Fibroblast of mammary gland (primary cell): ENCODE measurements around the gene TMEM175.

ENCODE experiments used
- DNase-seq: peaks from one replicate; pipeline ENCODE4 v3.0.0-alpha.2; 2010; ENCODE audit warnings: low read depth
- H3K4me3 ChIP-seq: 2 replicates; pipeline ENCODE4 v1.5.1; 2011; ENCODE audit warnings: low read depth, mild to moderate bottlenecking, low read length, moderate library complexity; ENCODE audit not compliant: control insufficient read depth
- TF ChIP-seq, protein P1 (sequence below): conservative IDR thresholded peaks from 2 replicates; pipeline ENCODE4 v1.5.1; 2011; ENCODE audit warnings: low read depth, low read length, inconsistent platforms; ENCODE audit not compliant: control insufficient read depth, insufficient read depth

TMEM175 gene

DNA sequence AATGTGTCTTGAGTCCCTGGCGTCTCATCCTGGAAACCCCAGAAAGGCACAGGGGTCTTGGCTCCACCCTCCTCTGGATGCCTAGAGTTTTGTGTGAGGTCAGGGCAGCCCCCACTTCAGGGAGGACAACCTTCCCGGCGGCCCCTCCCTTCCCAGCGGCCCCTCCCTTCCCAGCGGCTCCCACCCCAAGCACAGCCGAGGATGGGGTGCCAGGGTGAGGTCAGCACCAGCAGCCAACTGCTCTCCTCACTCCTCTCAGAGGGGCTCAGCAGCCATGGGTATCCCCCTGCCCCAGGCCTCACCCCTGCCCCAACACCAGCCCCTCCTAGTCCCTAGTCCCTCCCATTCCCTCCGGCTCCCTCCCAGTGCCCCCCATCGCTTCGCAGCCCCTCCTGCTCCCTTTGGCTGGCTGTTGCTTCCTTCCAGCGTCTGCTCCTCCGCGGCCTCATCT is 23.7 kb downstream of the TMEM175 start:
- H3K4me3 ChIP-seq, result no peak overlapping the region
- TF ChIP-seq, protein P1, sequence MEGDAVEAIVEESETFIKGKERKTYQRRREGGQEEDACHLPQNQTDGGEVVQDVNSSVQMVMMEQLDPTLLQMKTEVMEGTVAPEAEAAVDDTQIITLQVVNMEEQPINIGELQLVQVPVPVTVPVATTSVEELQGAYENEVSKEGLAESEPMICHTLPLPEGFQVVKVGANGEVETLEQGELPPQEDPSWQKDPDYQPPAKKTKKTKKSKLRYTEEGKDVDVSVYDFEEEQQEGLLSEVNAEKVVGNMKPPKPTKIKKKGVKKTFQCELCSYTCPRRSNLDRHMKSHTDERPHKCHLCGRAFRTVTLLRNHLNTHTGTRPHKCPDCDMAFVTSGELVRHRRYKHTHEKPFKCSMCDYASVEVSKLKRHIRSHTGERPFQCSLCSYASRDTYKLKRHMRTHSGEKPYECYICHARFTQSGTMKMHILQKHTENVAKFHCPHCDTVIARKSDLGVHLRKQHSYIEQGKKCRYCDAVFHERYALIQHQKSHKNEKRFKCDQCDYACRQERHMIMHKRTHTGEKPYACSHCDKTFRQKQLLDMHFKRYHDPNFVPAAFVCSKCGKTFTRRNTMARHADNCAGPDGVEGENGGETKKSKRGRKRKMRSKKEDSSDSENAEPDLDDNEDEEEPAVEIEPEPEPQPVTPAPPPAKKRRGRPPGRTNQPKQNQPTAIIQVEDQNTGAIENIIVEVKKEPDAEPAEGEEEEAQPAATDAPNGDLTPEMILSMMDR, result no peak
- DNase-seq, result no peak

DNA sequence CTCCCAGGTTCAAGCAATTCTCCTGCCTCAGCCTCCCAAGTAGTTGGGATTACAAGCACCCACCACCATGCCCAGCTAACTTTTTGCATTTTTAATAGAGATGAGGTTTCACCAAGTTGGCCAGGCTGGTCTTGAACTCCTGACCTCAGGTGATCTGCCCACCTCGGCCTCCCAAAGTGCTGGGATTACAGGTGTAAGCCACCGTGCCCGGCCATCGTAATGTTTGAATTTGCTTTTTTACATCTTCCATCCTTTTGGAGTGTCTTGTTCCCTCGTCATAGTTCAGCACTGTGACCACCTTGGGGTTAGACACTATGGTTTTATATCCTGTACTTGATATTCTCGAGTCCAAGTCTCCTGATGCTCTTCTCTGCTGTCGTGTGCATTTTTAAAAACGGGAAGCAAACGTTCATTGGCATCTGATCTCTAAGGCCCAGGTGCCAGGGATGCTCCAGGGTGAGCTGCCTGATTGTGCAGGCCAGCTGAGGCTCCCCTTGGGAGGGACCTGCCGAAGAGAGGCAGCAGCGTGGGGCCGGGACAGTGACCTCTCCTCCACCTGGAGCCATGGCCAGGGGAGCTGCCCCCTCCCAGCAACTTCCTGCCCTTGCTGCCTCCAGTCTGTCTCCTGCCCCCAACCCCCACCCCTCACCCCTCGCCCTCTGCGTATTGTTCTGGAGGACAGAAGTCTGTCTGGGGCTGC is 24.4 kb downstream of the TMEM175 start:
- TF ChIP-seq, protein P1, result no peak
- no peak for DNase-seq
- no peak overlapping the region for H3K4me3 ChIP-seq

DNA sequence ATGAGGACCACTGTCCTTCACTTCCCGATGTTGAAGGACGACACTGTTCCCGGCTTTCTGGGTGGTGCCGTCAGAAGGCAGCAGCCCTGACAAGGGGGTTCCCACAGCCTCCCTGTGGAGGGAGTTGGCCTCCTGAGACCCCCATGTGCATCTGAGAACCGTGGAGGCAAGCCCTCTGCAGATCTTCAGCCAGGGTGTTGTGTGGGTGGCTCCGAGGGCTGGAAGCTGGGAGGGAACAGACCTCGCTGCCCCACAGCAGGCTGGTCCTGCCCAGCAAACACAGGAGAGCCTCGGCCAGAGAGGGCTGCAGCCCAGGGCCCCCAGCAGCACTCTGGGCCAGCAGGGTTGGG is 24.9 kb downstream of the TMEM175 start:
- no peak for DNase-seq
- no peak overlapping the region for H3K4me3 ChIP-seq
- TF ChIP-seq, protein P1, result no peak

DNA sequence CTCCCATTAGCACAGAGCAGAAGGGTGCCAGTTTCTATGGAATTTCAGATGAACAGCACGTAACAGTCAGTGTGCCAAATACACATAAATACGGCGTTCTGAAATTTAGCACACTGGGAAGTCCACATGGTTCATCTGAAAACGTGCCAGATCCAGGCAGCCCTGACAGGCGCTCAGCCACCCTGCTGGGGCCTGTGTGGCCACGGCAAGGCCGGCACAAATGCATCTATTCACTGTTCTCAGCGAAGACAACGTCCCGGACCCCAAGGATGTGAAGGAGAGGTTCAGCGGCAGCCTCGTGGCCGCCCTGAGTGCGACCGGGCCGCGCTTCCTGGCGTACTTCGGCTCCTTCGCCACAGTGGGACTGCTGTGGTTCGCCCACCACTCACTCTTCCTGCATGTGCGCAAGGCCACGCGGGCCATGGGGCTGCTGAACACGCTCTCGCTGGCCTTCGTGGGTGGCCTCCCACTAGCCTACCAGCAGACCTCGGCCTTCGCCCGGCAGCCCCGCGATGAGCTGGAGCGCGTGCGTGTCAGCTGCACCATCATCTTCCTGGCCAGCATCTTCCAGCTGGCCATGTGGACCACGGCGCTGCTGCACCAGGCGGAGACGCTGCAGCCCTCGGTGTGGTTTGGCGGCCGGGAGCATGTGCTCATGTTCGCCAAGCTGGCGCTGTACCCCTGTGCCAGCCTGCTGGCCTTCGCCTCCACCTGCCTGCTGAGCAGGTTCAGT is 25.5 kb downstream of the TMEM175 start:
- TF ChIP-seq, protein P1, result no peak
- DNase-seq, result no peak
- H3K4me3 ChIP-seq, result no peak overlapping the region

DNA sequence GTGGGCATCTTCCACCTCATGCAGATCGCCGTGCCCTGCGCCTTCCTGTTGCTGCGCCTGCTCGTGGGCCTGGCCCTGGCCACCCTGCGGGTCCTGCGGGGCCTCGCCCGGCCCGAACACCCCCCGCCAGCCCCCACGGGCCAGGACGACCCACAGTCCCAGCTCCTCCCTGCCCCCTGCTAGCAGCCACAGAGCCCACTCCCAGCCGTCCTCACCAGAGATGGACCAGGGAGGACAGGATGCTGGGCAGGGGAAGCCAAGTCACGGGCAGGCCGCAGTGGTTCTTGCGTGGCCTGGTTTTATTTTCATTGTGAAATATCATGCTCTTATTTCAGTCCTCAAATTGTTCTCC is 26.0 kb downstream of the TMEM175 start:
- no peak overlapping the region for H3K4me3 ChIP-seq
- TF ChIP-seq, protein P1, result no peak
- no peak for DNase-seq

DNA sequence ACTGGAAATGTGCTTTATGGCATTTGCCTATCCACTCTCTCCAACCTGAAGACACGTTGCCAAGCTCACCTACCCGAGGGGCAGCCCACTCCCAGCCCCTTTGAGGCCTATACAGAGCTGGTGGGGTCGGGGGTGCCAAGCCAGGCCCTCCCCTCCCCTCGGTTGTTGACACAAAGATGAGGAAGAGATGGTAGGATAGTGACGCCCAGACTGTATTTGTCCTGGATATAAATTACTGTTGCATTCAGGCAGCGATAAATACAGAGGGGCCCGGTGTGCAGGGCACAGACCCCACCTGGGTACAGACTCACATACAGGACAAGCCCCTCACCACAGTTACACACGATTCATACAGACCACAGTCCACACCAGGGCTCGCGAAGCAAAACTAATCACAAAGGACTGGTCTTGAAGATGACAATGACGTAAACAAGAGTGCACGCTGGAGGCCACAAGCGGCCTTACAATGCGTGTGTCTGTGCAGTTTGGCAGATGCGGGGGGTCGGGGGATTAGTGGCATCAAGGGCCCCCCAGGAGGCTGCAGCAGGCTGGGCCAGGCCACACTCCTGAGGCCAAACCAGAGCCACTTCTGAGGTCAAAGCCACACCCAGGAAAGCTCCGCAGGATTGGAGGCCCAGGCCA is 26.6 kb downstream of the TMEM175 start:
- TF ChIP-seq, protein P1, result no peak
- H3K4me3 ChIP-seq, result no peak overlapping the region
- DNase-seq, result no peak
